CD4-positive, alpha-beta T cell (primary cell): ENCODE data around the gene PRKCH. TPM values are rescaled to one million over a fixed set of nuclear protein-coding genes. Genes with fewer than 3 reads are reported as not detected.

Experiments used
- ATAC-seq: fragments of 200-7000 bp; cut with Tn5 transposase; one replicate; pipeline ENCODE4 v1.10.0; 2022; ENCODE audit warnings: mild to moderate bottlenecking; ENCODE audit not compliant: poor library complexity
- CTCF ChIA-PET: fragments of 350-600 bp; sonication (Branson Sonifier 250); formaldehyde crosslinking; loops from one replicate; lab custom pipeline; 2021; ENCODE audit warnings: antibody characterized with exemption, inconsistent platforms; lab: Charles Lee
- POLR2A ChIA-PET: fragments of 350-600 bp; sonication (Branson Sonifier 250); formaldehyde crosslinking; loops from one replicate; lab custom pipeline; 2021; ENCODE audit warnings: antibody characterized with exemption, inconsistent platforms; lab: Charles Lee
- DNase-seq, 14 experiments: peaks; one replicate each; pipeline ENCODE4 v3.0.0-alpha.2; 2013 to 2020; ENCODE audit warnings: mixed read lengths in 2 of 14
- H3K27ac ChIP-seq, 2 donors: one replicate each; pipeline versions ENCODE4 v1.5.1 to v1.7.0; 2013; ENCODE audit warnings: low read length in 2 of 2, low read depth in 1 of 2, mild to moderate bottlenecking in 1 of 2
- H3K27me3 ChIP-seq, 2 experiments: 1 replicate in 1 of 2; 2 replicates in 1 of 2; pipeline versions ENCODE4 v1.6.1 to v1.7.0; 2013; ENCODE audit warnings: low read length in 2 of 2, control low read depth in 1 of 2, mild to moderate bottlenecking in 1 of 2, moderate library complexity in 1 of 2; ENCODE audit not compliant: insufficient read depth in 2 of 2, control insufficient read depth in 1 of 2
- H3K36me3 ChIP-seq: one replicate; pipeline ENCODE4 v1.6.1; 2013; ENCODE audit warnings: low read length, control low read depth; ENCODE audit not compliant: insufficient read depth
- H3K4me1 ChIP-seq: one replicate; pipeline ENCODE4 v1.6.1; 2013; ENCODE audit warnings: low read length, control low read depth; ENCODE audit not compliant: insufficient read depth
- H3K4me3 ChIP-seq: one replicate; pipeline ENCODE4 v1.5.1; 2013; ENCODE audit warnings: mild to moderate bottlenecking, low read length, moderate library complexity
- H3K9me3 ChIP-seq, 2 experiments: 1 replicate in 1 of 2; 2 replicates in 1 of 2; pipeline versions ENCODE4 v1.6.1 to v1.7.0; 2013; ENCODE audit warnings: low read length in 2 of 2, mild to moderate bottlenecking in 2 of 2, control low read depth in 1 of 2, moderate library complexity in 1 of 2; ENCODE audit not compliant: control insufficient read depth in 1 of 2, insufficient read depth in 1 of 2
- H3K27ac Mint-ChIP-seq: one replicate; pipeline ENCODE4 v1.8.0; 2020; ENCODE audit warnings: mixed read lengths
- H3K27me3 Mint-ChIP-seq: one replicate; pipeline ENCODE4 v1.8.0; 2021; ENCODE audit warnings: mixed read lengths
- H3K36me3 Mint-ChIP-seq: one replicate; pipeline ENCODE4 v1.8.0; 2021; ENCODE audit warnings: low read depth, mixed read lengths
- H3K4me1 Mint-ChIP-seq: one replicate; pipeline ENCODE4 v1.8.0; 2021; ENCODE audit warnings: low read depth, mixed read lengths
- H3K4me3 Mint-ChIP-seq: one replicate; pipeline ENCODE4 v1.8.0; 2020; ENCODE audit warnings: mild to moderate bottlenecking, mixed read lengths
- H3K9me3 Mint-ChIP-seq: one replicate; pipeline ENCODE4 v1.8.0; 2020; ENCODE audit warnings: mixed read lengths
- intact Hi-C, 2 experiments: fragments of 100-400 bp; cut with DNase I in 1 of 2; cut with micrococcal nuclease in 1 of 2; formaldehyde crosslinking; loops; one replicate each; pipeline versions ENCODE4 v1.15.1 to v1.9.0; 2023 to 2025; cut with DNase I, micrococcal nuclease
- total RNA-seq, 174 experiments: library from RNA in 2 of 174; stranded (reverse) in 2 of 174; gene quantifications; one replicate each; pipeline ENCODE4 v1.2.3 and lab custom pipeline; 2021 to 2026
- TF ChIP-seq, protein P1 (sequence below): fragments of 200-600 bp; IDR thresholded peaks from one replicate; pipeline ENCODE4 v1.8.0; 2022; ENCODE audit warnings: antibody characterized with exemption, mild to moderate bottlenecking

Gene PRKCH
- total RNA-seq, 2 experiments from 2014 or later: 378 to 385 TPM

DNA sequence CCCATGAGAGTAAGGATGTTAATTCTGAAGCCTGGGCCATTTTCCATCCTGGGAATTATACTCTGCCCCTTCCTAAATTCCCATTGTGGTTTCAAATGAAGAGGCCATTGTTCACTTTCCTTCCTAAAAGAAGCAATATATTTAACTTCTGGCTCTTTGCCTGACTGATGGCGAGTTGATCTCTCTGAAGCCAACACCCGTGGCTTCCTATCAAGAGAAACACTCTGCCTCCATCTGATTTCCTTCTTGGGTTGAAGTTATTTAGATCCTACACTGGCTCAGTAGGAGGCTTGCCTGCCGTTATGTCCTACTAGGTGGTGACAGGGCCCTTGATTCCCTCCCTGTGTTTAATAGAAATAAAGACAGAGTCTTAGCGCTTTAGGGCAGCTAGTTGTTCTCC lies 97.4 kb downstream of the PRKCH start:
- ATAC-seq (no peak), DNase-seq (no peak)
- Histone ChIP-seq H3K4me3 (no peak overlapping the region), H3K27me3 (no peaks in the 10 kb centered on the region), H3K36me3 (no peaks in the 10 kb centered on the region), H3K27ac (peak overlapping the region in 1 of 2 donors; percentile 42), H3K9me3 (no peaks in the 10 kb centered on the region), H3K4me1 (peaks cover 83% of the 10 kb centered on the region)
- H3K9me3 Mint-ChIP-seq: no peaks in the 10 kb centered on the region
- no peaks in the 10 kb centered on the region for H3K4me1 Mint-ChIP-seq
- peak overlapping the region; percentile 43 for H3K4me3 Mint-ChIP-seq
- TF ChIP-seq, protein P1, sequence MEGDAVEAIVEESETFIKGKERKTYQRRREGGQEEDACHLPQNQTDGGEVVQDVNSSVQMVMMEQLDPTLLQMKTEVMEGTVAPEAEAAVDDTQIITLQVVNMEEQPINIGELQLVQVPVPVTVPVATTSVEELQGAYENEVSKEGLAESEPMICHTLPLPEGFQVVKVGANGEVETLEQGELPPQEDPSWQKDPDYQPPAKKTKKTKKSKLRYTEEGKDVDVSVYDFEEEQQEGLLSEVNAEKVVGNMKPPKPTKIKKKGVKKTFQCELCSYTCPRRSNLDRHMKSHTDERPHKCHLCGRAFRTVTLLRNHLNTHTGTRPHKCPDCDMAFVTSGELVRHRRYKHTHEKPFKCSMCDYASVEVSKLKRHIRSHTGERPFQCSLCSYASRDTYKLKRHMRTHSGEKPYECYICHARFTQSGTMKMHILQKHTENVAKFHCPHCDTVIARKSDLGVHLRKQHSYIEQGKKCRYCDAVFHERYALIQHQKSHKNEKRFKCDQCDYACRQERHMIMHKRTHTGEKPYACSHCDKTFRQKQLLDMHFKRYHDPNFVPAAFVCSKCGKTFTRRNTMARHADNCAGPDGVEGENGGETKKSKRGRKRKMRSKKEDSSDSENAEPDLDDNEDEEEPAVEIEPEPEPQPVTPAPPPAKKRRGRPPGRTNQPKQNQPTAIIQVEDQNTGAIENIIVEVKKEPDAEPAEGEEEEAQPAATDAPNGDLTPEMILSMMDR: no peak
- peaks cover 14% of the 10 kb centered on the region for H3K36me3 Mint-ChIP-seq
- CTCF ChIA-PET: interaction anchor here (1.2 to 1.4 kb wide), 2 partner anchors 18 to 122 kb away, joined by 3 read pairs; no protein-coding TSS in a partner anchor
- H3K27me3 Mint-ChIP-seq: no peaks in the 10 kb centered on the region
- intact Hi-C loops: no loop called here
- POLR2A ChIA-PET: interaction anchor here (0.6 to 1.7 kb wide), 4 partner anchors 13 to 97 kb away, joined by 3 to 4 read pairs (median 4); partner anchors contain the start of gene PRKCH
- H3K27ac Mint-ChIP-seq: no peak overlapping the region

DNA sequence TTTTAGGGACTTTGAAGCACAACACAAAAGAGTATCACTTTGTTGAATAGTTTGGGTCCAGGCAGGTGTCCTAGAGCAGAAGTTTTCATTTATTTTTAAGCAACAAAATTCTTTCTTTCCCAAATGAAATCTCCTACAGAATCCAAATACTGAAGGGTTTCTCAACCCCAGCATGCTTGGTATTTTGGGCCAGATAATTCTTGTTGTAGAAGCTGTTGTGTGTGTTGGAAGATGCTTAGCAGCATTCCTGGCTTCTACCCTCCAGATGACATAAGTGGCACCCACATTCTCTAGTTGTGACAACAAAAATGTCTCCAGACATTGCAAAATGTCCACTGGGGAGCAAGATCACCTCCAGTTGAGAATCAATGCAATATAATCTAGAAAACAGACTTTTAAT lies 97.8 kb downstream of the PRKCH start:
- Mint-ChIP-seq H3K27ac (no peak overlapping the region), H3K36me3 (peaks cover 18% of the 10 kb centered on the region), H3K27me3 (no peaks in the 10 kb centered on the region), H3K9me3 (no peaks in the 10 kb centered on the region), H3K4me1 (no peaks in the 10 kb centered on the region), H3K4me3 (peak overlapping the region; percentile 43)
- TF ChIP-seq, protein P1: no peak
- intact Hi-C loops: no loop called here
- Histone ChIP-seq H3K27me3 (no peaks in the 10 kb centered on the region), H3K27ac (peak overlapping the region; percentile 27 to 42), H3K4me1 (peaks cover 78% of the 10 kb centered on the region), H3K36me3 (no peaks in the 10 kb centered on the region), H3K4me3 (no peak overlapping the region), H3K9me3 (no peaks in the 10 kb centered on the region)
- ATAC-seq (no peak), DNase-seq (no peak)
- POLR2A ChIA-PET: interaction anchor here (0.6 to 2.0 kb wide), 4 partner anchors 12 to 98 kb away, joined by 3 to 4 read pairs (median 4); partner anchors contain the start of gene PRKCH
- CTCF ChIA-PET: interaction anchor here (0.7 to 1.4 kb wide), 3 partner anchors 13 to 122 kb away, joined by 3 read pairs; no protein-coding TSS in a partner anchor

DNA sequence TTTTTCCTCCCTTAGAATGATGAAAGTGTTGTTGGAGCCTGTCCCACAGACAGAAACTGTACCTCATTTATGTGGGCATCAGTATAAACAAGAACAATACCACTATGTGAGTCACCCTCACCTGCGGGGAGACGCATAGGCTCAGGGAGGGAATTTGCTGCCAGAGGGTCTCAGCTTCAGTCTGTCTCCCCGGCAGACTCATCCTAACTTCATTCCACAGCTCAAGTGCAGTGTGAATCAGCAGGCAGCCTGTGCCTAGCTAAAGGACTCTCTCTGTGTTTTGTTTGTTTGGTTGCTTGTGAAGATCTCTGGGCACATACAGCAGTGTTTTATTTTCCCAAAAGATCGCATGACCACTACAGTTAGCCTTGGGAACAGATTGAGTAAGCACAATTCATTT lies 98.9 kb downstream of the PRKCH start:
- Mint-ChIP-seq H3K36me3 (peaks cover 22% of the 10 kb centered on the region), H3K4me1 (peaks cover 4% of the 10 kb centered on the region), H3K9me3 (no peaks in the 10 kb centered on the region), H3K27me3 (no peaks in the 10 kb centered on the region), H3K4me3 (peak overlapping the region; percentile 63), H3K27ac (no peak overlapping the region)
- Histone ChIP-seq H3K4me3 (no peak overlapping the region), H3K4me1 (peaks cover 76% of the 10 kb centered on the region), H3K27me3 (no peaks in the 10 kb centered on the region), H3K36me3 (peaks cover 6% of the 10 kb centered on the region), H3K9me3 (peaks cover 0 to 6% of the 10 kb centered on the region in 2 experiments), H3K27ac (peak overlapping the region in 1 of 2 donors; percentile 33)
- TF ChIP-seq, protein P1: no peak
- intact Hi-C loops: no loop called here
- ChIA-PET POLR2A (interaction anchor here (0.9 to 2.0 kb wide), 4 partner anchors 13 to 83 kb away, joined by 3 to 5 read pairs (median 4); no protein-coding TSS in a partner anchor), CTCF (interaction anchor here (0.9 to 1.8 kb wide), 5 partner anchors 29 to 99 kb away, joined by 3 to 6 read pairs (median 4); partner anchors contain the start of gene PRKCH)
- peak; percentile 42 for ATAC-seq
- peak in 5 of 14 experiments; percentile 38 to 67 (median 44) for DNase-seq
